ENCODE data around the gene CCDC91.
A peak's percentile ranks its signal among the peaks of the same experiment; 100 is the strongest.

The CCDC91 gene

DNA sequence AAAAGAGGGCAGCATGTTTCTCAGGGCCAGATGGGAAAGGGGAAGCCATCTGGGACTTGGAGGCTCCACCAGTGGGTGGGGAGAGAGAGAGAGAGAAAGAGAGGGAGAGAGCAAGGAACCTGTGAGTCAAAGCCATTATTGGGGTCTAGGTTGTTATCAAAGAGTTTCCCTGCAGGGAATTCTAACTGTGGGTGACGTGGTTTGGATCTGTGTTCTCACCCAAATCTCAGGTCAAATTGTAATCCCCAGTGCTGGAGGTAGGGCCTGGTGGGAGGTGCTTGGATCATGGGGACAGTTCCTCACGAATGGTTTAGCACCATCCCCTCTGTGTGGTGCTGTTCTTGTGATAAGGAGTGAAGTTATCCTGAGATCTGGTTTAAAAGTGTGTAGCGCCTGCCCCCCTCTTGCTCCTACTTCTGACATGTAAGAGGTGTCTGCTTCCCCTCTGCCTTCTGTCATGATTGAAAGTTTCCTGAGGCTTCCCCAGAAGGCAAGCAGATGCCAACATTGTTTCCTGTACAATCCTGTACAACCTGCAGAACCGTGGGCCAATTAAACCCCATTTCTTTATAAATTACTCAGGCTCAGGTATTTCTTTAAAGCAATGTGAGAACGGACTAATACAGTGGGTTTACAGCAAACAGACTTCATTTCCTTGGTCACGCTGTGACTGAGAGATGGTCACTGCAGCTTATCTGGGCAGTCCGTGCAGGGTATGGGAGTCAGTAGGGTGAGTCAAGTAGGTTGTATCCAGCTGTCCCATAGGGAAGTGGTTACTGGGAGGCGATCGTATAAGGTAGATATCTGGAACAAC, 52.4 kb downstream of the CCDC91 start:
- DNase-seq (ENCODE audit: low read depth): peak; percentile 22
- no peak for TF ChIP-seq CTCF (conservative IDR thresholded peaks at IDR 0.05; ENCODE audit: control insufficient read depth, insufficient read depth, low read depth, low read length)
- H3K4me3 ChIP-seq (ENCODE audit: control insufficient read depth, low read depth, low read length): no peak overlapping the region

DNA sequence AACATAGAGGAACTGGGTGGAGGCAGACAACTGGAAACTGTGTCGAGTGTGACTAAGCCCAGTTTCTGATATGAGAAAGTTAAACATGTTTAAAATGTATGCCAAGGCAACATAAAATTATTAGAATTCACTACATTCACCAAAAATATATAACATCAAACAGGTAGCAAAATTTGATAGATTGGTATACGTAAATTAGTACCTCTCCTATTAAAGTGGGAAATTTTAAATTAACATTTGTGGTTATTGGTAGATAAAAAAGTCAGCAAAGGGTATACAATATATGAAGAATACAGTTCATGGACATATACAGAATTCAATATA, 53.0 kb downstream of the CCDC91 start:
- DNase-seq (ENCODE audit: low read depth): no peak
- no peak overlapping the region for H3K4me3 ChIP-seq (ENCODE audit: control insufficient read depth, low read depth, low read length)
- TF ChIP-seq CTCF (conservative IDR thresholded peaks at IDR 0.05; ENCODE audit: control insufficient read depth, insufficient read depth, low read depth, low read length): no peak

DNA sequence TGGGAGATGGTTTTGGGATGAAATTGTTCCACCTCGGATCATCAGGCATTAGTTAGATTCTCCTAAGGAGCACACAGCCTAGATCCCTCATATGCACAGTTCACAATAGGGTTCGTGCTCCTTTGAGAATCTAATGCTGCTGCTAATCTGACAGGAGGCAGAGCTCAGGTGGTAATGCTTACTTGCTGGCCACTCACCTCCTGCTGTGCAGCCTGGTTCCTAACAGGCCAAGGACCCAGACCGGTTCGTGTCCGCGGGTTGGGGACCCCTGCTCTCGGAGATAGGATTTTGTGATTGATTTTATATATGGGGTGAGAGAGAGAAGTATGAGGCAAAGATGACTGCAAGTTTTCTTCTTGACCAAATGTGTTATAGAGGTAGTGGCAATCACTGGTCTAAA, 57.5 kb downstream of the CCDC91 start:
- TF ChIP-seq CTCF (conservative IDR thresholded peaks at IDR 0.05; ENCODE audit: control insufficient read depth, insufficient read depth, low read depth, low read length): no peak
- H3K4me3 ChIP-seq (ENCODE audit: control insufficient read depth, low read depth, low read length): no peak overlapping the region
- DNase-seq (ENCODE audit: low read depth): no peak

DNA sequence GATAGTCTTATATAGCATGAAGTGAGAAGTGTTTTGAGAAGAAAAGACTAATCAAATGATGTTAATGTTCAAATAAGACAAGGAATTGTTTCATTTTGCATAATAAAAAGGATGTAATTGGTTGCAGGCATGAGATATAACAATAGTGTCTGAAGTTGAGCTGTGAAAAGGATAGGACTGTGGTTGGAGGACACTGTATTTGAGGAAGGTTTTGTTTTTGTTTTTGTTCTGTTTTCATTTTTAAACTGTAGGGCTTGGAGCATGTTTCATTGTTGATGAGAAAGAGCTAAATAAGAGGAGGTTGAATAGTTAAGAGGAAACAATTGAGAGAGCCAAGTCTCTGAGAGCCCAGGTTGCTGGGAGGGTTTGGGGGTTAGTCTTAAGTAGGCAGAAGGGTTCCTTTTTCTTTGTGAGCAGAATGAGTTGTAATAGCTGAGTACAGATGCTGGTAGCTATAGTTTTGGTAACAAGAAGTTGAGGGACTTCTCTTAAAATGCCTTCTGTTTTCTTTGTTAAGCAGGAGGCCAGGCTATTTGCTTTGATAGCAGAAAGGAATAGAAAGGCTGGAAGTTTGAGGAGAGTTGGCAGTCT, 58.4 kb downstream of the CCDC91 start:
- DNase-seq (ENCODE audit: low read depth): no peak
- TF ChIP-seq CTCF (conservative IDR thresholded peaks at IDR 0.05; ENCODE audit: control insufficient read depth, insufficient read depth, low read depth, low read length): no peak
- H3K4me3 ChIP-seq (ENCODE audit: control insufficient read depth, low read depth, low read length): no peak overlapping the region

DNA sequence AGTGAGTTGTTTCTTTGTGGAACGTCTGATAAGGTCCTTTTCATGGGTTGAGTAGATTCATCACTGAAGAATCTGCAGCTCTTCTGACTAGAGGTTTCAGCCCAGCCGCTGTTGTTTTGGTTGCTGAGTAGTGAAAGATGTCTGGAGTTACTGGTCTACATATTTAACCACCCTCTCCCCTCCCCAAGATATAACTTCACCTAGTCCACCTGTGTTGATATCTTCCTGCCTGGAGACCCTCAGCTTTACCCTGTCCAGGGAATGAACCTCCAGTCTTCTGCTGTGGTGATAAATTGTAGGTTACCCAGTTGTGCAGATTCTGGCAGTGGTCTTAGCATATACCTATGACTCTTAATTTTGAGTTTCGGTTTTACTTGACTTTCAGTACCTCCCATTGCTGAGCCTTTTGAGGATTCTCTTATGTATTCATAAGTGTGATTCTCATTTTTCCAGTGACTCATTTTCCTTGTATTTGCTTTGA, 62.9 kb downstream of the CCDC91 start:
- no peak for TF ChIP-seq CTCF (conservative IDR thresholded peaks at IDR 0.05; ENCODE audit: control insufficient read depth, insufficient read depth, low read depth, low read length)
- peak; percentile 32 for DNase-seq (ENCODE audit: low read depth)
- no peak overlapping the region for H3K4me3 ChIP-seq (ENCODE audit: control insufficient read depth, low read depth, low read length)

DNA sequence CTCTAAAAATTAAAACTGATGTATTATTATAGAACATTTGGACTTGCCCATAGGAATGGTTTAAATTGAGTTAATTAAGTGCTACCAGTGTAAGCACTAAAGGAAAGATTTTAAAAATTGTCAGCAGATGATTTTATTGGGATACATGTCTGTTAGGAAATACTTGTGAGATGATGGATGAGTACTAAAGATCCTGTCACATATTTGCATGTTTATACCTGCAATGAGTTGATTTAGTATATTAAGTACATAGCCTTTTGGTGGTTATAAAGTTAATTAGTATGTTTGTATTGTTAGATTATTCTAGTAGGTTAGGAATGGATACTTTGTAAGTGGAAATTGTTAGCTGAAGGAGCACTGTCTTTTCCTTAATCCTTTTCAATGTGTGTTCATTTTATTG, 67.2 kb downstream of the CCDC91 start:
- no peak for DNase-seq (ENCODE audit: low read depth)
- no peak overlapping the region for H3K4me3 ChIP-seq (ENCODE audit: control insufficient read depth, low read depth, low read length)
- no peak for TF ChIP-seq CTCF (conservative IDR thresholded peaks at IDR 0.05; ENCODE audit: control insufficient read depth, insufficient read depth, low read depth, low read length)
